DOHH2 (cell line): Measurements from ENCODE around the gene WDR33.

Experiments
- H3F3A ChIP-seq: fragments of 200-600 bp; sonication (generic), shearing (Covaris generic); 2 replicates; pipeline ENCODE4 v1.6.0; 2016; ENCODE audit warnings: antibody characterized with exemption, mild to moderate bottlenecking; ENCODE audit not compliant: control insufficient read depth, insufficient read depth
- H3K27ac ChIP-seq: fragments of 200-600 bp; sonication (generic); 2 replicates; pipeline ENCODE4 v1.5.1; 2014; ENCODE audit warnings: low read depth, mild to moderate bottlenecking, low read length, moderate library complexity
- H3K27me3 ChIP-seq: fragments of 200-600 bp; sonication (generic); 2 replicates; pipeline ENCODE4 v1.6.1; 2014; ENCODE audit warnings: mild to moderate bottlenecking, low read length, mixed read lengths; ENCODE audit not compliant: control insufficient read depth
- H3K36me3 ChIP-seq: fragments of 200-600 bp; sonication (generic); 2 replicates; pipeline ENCODE4 v1.6.1; 2014; ENCODE audit warnings: mild to moderate bottlenecking, low read length, moderate library complexity, mixed read lengths; ENCODE audit not compliant: control insufficient read depth
- H3K4me1 ChIP-seq: fragments of 200-600 bp; sonication (generic); 2 replicates; pipeline ENCODE4 v1.6.1; 2014; ENCODE audit warnings: mild to moderate bottlenecking, low read length, mixed read lengths; ENCODE audit not compliant: control insufficient read depth
- H3K4me2 ChIP-seq: fragments of 200-600 bp; sonication (generic); 2 replicates; pipeline ENCODE4 v1.6.0; 2014; ENCODE audit warnings: mild to moderate bottlenecking, low read length, moderate library complexity
- H3K4me3 ChIP-seq: fragments of 200-600 bp; sonication (generic); 2 replicates; pipeline ENCODE4 v1.5.1; 2014; ENCODE audit warnings: mild to moderate bottlenecking, low read length, mixed read lengths
- H3K79me2 ChIP-seq: fragments of 200-600 bp; sonication (generic); 2 replicates; pipeline ENCODE4 v1.6.1; 2014; ENCODE audit warnings: mild to moderate bottlenecking, low read length, mixed read lengths; ENCODE audit not compliant: control insufficient read depth
- H3K9me2 ChIP-seq: fragments of 200-600 bp; sonication (generic); replicated peaks from 2 replicates; pipeline ENCODE4 v1.6.1; 2014; ENCODE audit warnings: mild to moderate bottlenecking, low read length, mixed read lengths; ENCODE audit not compliant: control insufficient read depth
- H3K9me3 ChIP-seq: fragments of 200-600 bp; sonication (generic); 2 replicates; pipeline ENCODE4 v1.6.1; 2014; ENCODE audit warnings: antibody characterized with exemption, low read length, mixed read lengths; ENCODE audit not compliant: control insufficient read depth, insufficient read depth
- H4K20me1 ChIP-seq: fragments of 200-600 bp; sonication (generic); 2 replicates; pipeline ENCODE4 v1.6.0; 2014; ENCODE audit warnings: low read depth, mild to moderate bottlenecking, antibody characterized with exemption, low read length, moderate library complexity; ENCODE audit not compliant: control insufficient read depth, insufficient read depth
- CTCF ChIP-seq: fragments of 200-600 bp; sonication (generic); IDR thresholded peaks from one replicate; pipeline ENCODE4 v1.5.1; 2014; ENCODE audit warnings: antibody characterized with exemption, mild to moderate bottlenecking, low read depth, low read length; ENCODE audit not compliant: poor library complexity, severe bottlenecking
- EZH2phosphoT487 ChIP-seq: fragments of 200-600 bp; sonication (generic); IDR thresholded peaks from 2 replicates; pipeline ENCODE4 v1.6.1; 2017; ENCODE audit warnings: borderline replicate concordance, mild to moderate bottlenecking, antibody characterized with exemption, low read length, moderate library complexity, mixed read lengths

WDR33 gene

GRCh38 chr2:127792805-127793204 is 18.2 kb downstream of the WDR33 start:
- Histone ChIP-seq H3K4me2 (no peak overlapping the region), H3K27me3 (no peaks in the 10 kb centered on the region), H3K4me3 (no peak overlapping the region), H3K9me3 (no peaks in the 10 kb centered on the region), H3K9me2 (no peaks in the 10 kb centered on the region), H3K4me1 (peaks cover 47% of the 10 kb centered on the region), H4K20me1 (peaks cover 14% of the 10 kb centered on the region; the same call in 1 of the 2 replicates), H3K27ac (no peak overlapping the region), H3K79me2 (peaks cover 82% of the 10 kb centered on the region), H3F3A (peaks cover 9% of the 10 kb centered on the region; the same call in 1 of the 2 replicates), H3K36me3 (peaks cover 51% of the 10 kb centered on the region)
- TF ChIP-seq EZH2phosphoT487 (no peak), CTCF (no peak)

- Histone ChIP-seq H3K9me3 (no peaks in the 10 kb centered on the region), H4K20me1 (peaks cover 11% of the 10 kb centered on the region; the same call in 1 of the 2 replicates), H3F3A (peaks cover 9% of the 10 kb centered on the region; the same call in 1 of the 2 replicates), H3K4me3 (no peak overlapping the region), H3K27me3 (no peaks in the 10 kb centered on the region), H3K36me3 (peaks cover 39% of the 10 kb centered on the region), H3K9me2 (no peaks in the 10 kb centered on the region), H3K4me2 (no peak overlapping the region), H3K27ac (no peak overlapping the region), H3K79me2 (peaks cover 70% of the 10 kb centered on the region), H3K4me1 (peaks cover 28% of the 10 kb centered on the region)
- TF ChIP-seq EZH2phosphoT487 = no peak
- no peak for TF ChIP-seq CTCF
Observed at GRCh38 chr2:127790694-127791529, 20.1 kb downstream of the WDR33 start.

GRCh38 chr2:127786048-127786809 is 24.7 kb downstream of the WDR33 start:
- no peaks in the 10 kb centered on the region for H3K9me3 ChIP-seq
- TF ChIP-seq CTCF (no peak), EZH2phosphoT487 (no peak)
- H3K4me2 ChIP-seq = no peak overlapping the region
- no peak overlapping the region for H3K27ac ChIP-seq
- no peaks in the 10 kb centered on the region for H3K27me3 ChIP-seq
- H3F3A ChIP-seq = peaks cover 13% of the 10 kb centered on the region; the same call in 1 of the 2 replicates
- H3K4me1 ChIP-seq = peaks cover 18% of the 10 kb centered on the region
- H3K79me2 ChIP-seq = peaks cover 70% of the 10 kb centered on the region
- no peaks in the 10 kb centered on the region for H3K9me2 ChIP-seq
- peaks cover 9% of the 10 kb centered on the region; the same call in 1 of the 2 replicates for H4K20me1 ChIP-seq
- peaks cover 40% of the 10 kb centered on the region for H3K36me3 ChIP-seq
- H3K4me3 ChIP-seq = no peak overlapping the region
